Choroid plexus epithelial cell (primary cell): Measurements from ENCODE around the gene CNN2.
"Not testable (repeated sequence)": the region's sequence is repeated elsewhere in the genome, so short reads cannot be mapped to it uniquely, and the experiment has no call there.

ENCODE experiments used
- DNase-seq: peaks from one replicate; pipeline ENCODE4 v3.0.0-alpha.2; 2010; ENCODE audit warnings: low read depth
- H3K4me3 ChIP-seq: 2 replicates; pipeline ENCODE4 v1.5.1; 2011; ENCODE audit warnings: low read depth, mild to moderate bottlenecking, control low read depth, low read length, moderate library complexity
- TF ChIP-seq, protein P1 (sequence below): conservative IDR thresholded peaks from 2 replicates; pipeline ENCODE4 v1.5.1; 2011; ENCODE audit warnings: low read depth, mild to moderate bottlenecking, control low read depth, inconsistent platforms, low read length, moderate library complexity

Gene CNN2

DNA sequence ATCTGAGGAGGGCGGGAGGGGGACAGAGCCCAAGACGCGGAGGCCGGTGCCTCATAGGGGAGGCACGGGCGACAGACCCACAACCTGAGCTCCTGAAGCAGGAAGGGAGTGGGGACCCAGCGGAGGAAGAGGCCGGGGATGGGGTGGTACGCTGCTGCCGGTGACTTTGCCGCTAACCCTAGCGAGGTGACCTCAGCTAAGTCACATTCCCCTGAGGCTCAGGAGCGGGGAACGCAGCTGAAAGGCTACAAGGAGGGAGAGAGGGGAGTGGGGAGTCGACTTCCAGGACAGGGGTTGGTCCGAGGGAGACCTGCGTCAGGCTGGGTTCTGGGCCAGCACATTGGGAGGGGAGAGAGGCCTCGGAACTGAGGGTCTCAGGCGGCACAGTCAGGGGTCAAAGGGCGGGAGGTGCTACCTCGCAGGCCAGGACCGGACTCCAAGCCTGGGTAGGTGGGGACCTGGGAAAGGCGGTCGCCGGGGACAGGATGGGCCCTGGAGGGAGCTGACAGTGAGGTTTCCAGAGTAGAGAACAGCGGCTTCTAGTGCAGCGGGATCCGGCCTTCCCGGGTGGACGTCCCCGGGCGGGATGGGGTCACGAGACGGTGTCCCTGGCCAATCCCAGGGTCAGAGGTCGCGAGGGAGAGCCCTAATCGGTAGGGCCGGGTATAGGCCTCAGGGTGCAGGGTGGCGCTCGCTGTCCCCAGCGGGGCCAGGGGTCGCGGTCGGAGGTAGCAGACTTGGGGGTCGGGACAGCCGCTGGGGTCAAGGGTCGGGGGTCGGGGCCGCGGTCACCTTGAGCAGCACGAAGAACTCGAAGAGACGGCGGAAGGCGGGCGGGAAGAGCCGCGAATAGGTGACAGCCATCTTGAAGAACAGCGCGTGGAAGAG, 6.2 kb upstream of the CNN2 start:
- DNase-seq: no peak

DNA sequence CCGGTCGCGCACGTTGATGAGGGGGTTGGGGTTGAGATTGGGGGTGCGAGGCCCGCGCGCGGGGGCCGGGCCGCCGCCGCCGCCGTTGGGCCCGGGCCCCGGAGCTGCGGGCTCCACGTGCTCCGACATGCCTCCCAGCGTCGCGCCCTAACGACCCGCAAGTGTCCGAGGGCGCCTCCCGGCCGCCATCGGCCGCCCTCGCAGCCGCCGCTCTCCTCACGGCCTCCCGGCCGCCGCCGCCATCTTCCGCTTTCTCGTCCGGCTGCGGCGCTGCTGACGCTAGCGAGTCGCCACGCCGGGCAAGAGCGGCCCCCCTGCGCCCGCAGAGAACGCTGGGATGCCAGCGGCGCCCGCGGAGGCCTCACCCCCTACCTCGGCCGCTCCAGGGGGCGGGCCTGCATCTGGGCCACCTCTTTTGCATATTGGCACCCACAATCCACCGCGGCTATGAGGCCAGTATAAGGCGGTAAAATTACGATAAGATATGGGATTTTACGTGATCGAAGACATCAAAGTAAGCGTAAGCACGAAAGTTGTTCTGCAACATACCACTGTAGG, 5.5 kb upstream of the CNN2 start, which contains the start of gene TMEM259:
Gene TMEM259 (minus strand): TSS at position 256 of the 558 bp plus-strand sequence. CDS start 127 bp downstream, at position 129.
- TF ChIP-seq, protein P1, sequence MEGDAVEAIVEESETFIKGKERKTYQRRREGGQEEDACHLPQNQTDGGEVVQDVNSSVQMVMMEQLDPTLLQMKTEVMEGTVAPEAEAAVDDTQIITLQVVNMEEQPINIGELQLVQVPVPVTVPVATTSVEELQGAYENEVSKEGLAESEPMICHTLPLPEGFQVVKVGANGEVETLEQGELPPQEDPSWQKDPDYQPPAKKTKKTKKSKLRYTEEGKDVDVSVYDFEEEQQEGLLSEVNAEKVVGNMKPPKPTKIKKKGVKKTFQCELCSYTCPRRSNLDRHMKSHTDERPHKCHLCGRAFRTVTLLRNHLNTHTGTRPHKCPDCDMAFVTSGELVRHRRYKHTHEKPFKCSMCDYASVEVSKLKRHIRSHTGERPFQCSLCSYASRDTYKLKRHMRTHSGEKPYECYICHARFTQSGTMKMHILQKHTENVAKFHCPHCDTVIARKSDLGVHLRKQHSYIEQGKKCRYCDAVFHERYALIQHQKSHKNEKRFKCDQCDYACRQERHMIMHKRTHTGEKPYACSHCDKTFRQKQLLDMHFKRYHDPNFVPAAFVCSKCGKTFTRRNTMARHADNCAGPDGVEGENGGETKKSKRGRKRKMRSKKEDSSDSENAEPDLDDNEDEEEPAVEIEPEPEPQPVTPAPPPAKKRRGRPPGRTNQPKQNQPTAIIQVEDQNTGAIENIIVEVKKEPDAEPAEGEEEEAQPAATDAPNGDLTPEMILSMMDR: no peak
- DNase-seq: peak; percentile 98

More for the DNA sequence above, 6.2 kb upstream of the CNN2 start:
- peak overlapping the region; percentile 90 for H3K4me3 ChIP-seq
- TF ChIP-seq, protein P1: no peak

DNA sequence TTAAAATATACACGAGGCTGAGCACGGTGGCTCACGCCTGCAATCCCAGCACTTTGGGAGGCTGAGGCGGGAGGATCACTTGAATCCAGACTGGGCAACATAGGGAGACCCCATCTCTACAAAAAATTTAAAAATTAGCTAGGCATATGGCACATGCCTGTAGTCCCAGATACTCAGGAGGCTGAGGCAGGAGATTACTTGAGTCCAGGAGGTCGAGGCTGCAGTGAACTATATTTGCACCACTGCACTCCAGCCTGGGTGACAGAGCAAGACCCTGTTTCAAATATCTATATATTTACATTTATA, 2.6 kb upstream of the CNN2 start:
- DNase-seq, H3K4me3 ChIP-seq: not testable (repeated sequence)

More for the DNA sequence above, 5.5 kb upstream of the CNN2 start, which contains the start of gene TMEM259:
- peak within 1 kb of the TSS; percentile 90 for H3K4me3 ChIP-seq

DNA sequence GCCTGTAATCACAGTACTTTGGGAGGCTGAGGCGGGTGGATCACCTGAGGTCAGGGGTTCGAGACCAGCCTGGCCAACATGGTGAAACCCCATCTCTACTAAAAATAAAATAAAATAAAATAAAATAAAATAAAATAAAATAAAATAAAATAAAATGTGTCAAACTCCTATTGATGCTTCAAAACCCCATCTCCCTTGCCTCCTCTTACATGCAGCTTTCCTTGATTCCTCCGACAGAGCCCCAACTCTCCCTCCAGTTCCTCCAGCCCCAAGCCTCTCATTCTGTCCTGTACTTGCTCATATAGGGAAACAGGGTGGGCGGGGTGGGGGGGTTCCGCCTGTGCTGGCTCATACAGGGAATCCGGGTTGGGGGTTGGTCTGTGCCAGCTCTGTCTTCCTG, 1.3 kb upstream of the CNN2 start:
- not testable (repeated sequence) for DNase-seq, H3K4me3 ChIP-seq

DNA sequence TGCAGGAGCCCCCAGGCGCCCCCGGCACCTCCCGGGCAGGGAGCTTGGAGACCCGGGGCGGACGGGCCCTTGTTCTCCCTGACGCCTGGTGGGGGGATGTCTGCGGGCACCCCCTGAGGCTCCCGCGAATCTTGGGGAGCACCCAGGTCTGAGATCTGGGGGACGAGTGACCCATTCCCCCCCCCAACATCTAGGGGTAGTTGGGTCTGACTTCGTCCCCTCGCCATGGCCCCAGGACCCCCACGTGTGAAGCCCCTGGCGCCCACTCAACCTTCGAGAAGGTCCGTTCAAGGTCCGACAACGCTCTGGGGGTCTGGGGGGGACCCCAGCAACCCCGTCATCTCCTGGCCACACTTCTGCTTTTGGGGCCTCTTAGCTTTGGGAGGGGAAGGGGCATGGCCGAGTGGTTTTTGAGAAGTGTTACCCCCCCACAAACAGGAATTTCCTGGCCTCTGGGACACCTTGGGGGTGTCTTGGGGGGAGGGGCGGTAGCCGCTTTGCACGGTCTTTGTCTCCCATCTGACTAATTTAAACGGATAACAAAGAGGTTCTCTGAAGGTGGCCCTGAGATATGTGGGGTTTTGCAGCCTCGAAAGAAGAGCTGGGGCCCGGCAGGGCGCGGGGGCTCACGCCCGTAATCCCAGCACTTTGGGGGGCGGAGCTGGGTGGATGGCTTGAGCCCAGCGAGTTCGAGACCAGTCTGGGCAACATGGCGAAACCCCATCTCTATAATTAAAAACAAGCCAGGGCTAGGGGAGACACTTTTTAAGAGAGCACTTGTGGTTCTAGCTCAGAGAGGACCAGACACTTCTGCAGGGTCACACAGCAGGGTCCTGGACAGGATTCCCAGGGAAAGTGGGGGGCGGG, 608 bp downstream of the CNN2 start:
- TF ChIP-seq, protein P1: no peak
- peak overlapping the region; percentile 96 for H3K4me3 ChIP-seq
- no peak for DNase-seq

DNA sequence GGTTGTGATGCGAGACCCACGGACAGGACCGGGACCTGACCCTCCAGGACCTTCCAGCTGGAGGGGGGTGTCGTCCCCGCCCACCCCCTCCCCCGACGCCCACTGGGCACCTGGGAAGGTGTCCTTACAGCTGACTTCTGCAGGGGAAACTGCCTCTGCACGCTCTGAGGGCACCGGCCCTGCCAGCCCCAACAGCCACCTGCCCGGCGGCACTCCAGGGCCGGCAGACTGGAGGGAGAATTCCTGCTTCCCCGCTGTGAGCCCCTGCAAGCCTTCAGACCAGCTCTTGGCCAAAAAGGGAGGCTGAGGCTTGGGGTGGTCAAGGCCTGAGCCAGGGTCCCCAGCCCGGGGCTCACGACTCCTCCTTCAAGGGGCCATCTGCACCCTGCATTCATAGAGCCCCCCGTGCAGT, 1.2 kb downstream of the CNN2 start:
- peak overlapping the region; percentile 96 for H3K4me3 ChIP-seq
- DNase-seq: no peak
- TF ChIP-seq, protein P1: no peak

DNA sequence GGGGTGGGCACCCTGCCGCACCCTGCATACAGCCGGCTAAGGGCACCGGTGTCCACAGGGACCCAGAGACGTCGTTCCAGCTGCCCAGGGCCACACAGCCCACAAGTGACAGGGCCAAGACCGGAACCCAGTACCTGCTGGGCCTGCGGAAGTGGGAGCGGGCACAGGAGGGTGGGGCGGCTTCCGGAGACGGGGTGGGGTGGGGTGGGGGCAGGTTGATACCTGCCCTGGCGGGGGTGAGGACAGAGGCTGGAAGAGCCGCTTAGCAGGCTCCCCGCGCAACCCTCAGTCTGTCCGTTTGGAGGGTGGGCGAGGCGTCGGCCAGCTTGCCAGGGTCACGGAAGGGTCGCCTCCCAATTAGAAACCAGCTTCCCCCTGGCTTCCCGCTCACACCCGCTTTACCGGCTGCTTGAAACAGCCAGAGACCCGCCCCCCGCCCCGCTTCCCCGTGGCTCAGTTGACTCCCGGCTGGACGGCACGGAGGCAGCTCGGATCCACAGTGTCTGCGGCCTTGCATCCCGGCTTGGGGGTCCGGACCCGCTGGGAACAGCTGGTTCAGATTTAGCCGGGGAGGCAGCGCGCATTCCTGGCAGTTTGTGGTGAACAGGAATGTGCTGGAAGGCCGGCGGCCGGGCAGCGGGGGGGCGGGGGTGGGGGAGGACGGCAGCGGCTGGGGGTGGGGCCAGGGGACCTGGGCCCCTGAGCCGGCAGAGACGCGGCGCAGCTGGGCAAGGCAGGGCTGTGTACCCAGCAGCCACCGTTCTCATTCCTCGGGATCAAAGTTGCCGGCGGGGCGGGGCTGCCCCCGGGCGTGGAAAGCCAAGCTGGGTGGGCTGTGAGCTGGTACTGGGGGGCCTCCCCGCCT, 1.9 kb downstream of the CNN2 start:
- peak; percentile 97 for DNase-seq
- TF ChIP-seq, protein P1: no peak
- peak overlapping the region; percentile 96 for H3K4me3 ChIP-seq
